ENCODE results near the gene MGAT5B. TPM values are rescaled to one million over a fixed set of nuclear protein-coding genes. Genes with fewer than 3 reads are reported as not detected.

The MGAT5B gene
- total RNA-seq, 1 donor from 2014 or later = 6.3 TPM

- no peak for TF ChIP-seq CTCF (IDR thresholded peaks at IDR 0.05; ENCODE audit: insufficient read depth, low read depth, low read length)
- Mint-ChIP-seq H3K27ac (ENCODE audit: unreplicated experiment) (no peak overlapping the region), H3K36me3 (ENCODE audit: low read depth, unreplicated experiment) (peaks cover 8% of the 10 kb centered on the region), H3K9me3 (ENCODE audit: unreplicated experiment) (peaks cover 3% of the 10 kb centered on the region), H3K27me3 (ENCODE audit: low read depth, unreplicated experiment) (peaks cover 14% of the 10 kb centered on the region), H3K4me3 (ENCODE audit: unreplicated experiment) (no peak overlapping the region), H3K4me1 (ENCODE audit: low read depth, unreplicated experiment) (no peaks in the 10 kb centered on the region)
- Histone ChIP-seq H3K4me3 (ENCODE audit: insufficient read depth, low read depth, low read length) (no peak overlapping the region), H3K4me2 (ENCODE audit: low read length) (no peak overlapping the region), H4K20me1 (ENCODE audit: insufficient read depth, low read length) (peaks cover 5% of the 10 kb centered on the region), H3K27me3 (ENCODE audit: insufficient read depth, low read length) (no peaks in the 10 kb centered on the region), H3K9me3 (ENCODE audit: insufficient read depth, low read depth, low read length) (no peaks in the 10 kb centered on the region), H2AFZ (ENCODE audit: low read depth, low read length) (no peak overlapping the region), H3K79me2 (ENCODE audit: insufficient read depth, low read length) (no peaks in the 10 kb centered on the region), H3K36me3 (ENCODE audit: insufficient read depth, low read length) (no peaks in the 10 kb centered on the region), H3K9ac (ENCODE audit: low read length) (no peak overlapping the region), H3K27ac (ENCODE audit: low read depth, low read length) (no peak overlapping the region), H3K4me1 (ENCODE audit: insufficient read depth, low read length) (no peaks in the 10 kb centered on the region)
- FAIRE-seq (no peak), DNase-seq (ENCODE audit: low read depth) (no peak)
Measured at GRCh38 chr17:76900723-76901122, 32.5 kb downstream of the MGAT5B start.

DNA sequence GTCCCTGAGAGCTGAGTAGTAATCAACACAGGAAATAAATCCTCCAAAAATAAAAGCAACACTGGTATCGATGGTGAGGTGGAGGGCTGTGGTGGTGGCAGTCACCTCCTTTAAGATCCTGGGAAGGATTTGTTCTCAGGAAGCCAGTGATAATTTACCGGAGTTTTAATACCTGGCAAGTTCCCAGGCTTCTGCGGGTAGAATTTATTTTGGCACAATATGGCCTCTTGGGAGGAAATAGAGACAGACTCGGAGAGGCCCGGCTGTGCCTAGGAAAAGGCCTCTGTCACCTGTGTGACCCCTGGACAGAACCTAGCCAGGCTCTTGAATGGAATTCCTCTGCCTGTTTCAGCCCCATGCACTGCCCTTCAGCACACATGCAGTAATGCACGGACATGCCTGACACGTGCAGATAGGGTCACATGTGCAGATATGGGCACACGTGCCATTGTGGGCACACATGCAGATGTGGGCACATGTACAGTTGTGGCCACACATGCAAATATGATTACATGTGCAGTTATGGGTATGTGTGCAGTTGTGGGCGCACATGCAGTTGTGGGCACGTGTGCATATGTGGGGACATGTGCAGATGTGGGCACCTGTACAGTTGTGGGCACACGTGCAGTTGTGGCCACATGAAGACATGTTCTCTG is 33.5 kb downstream of the MGAT5B start:
- Mint-ChIP-seq H3K27ac (ENCODE audit: unreplicated experiment) (no peak overlapping the region), H3K4me1 (ENCODE audit: low read depth, unreplicated experiment) (no peaks in the 10 kb centered on the region), H3K9me3 (ENCODE audit: unreplicated experiment) (peaks cover 5% of the 10 kb centered on the region), H3K27me3 (ENCODE audit: low read depth, unreplicated experiment) (peaks cover 14% of the 10 kb centered on the region), H3K36me3 (ENCODE audit: low read depth, unreplicated experiment) (peaks cover 10% of the 10 kb centered on the region), H3K4me3 (ENCODE audit: unreplicated experiment) (no peak overlapping the region)
- Histone ChIP-seq H3K9me3 (ENCODE audit: insufficient read depth, low read depth, low read length) (no peaks in the 10 kb centered on the region), H3K79me2 (ENCODE audit: insufficient read depth, low read length) (no peaks in the 10 kb centered on the region), H3K4me2 (ENCODE audit: low read length) (no peak overlapping the region), H3K9ac (ENCODE audit: low read length) (no peak overlapping the region), H3K27me3 (ENCODE audit: insufficient read depth, low read length) (no peaks in the 10 kb centered on the region), H3K4me3 (ENCODE audit: insufficient read depth, low read depth, low read length) (no peak overlapping the region), H3K27ac (ENCODE audit: low read depth, low read length) (no peak overlapping the region), H2AFZ (ENCODE audit: low read depth, low read length) (no peak overlapping the region), H3K4me1 (ENCODE audit: insufficient read depth, low read length) (no peaks in the 10 kb centered on the region), H3K36me3 (ENCODE audit: insufficient read depth, low read length) (no peaks in the 10 kb centered on the region), H4K20me1 (ENCODE audit: insufficient read depth, low read length) (peaks cover 5% of the 10 kb centered on the region)
- no peak for FAIRE-seq
- DNase-seq (ENCODE audit: low read depth) = no peak
- no peak for TF ChIP-seq EZH2 (IDR thresholded peaks at IDR 0.05; ENCODE audit: insufficient read depth, low read length)
- TF ChIP-seq CTCF (IDR thresholded peaks at IDR 0.05; ENCODE audit: insufficient read depth, low read depth, low read length) = no peak

DNA sequence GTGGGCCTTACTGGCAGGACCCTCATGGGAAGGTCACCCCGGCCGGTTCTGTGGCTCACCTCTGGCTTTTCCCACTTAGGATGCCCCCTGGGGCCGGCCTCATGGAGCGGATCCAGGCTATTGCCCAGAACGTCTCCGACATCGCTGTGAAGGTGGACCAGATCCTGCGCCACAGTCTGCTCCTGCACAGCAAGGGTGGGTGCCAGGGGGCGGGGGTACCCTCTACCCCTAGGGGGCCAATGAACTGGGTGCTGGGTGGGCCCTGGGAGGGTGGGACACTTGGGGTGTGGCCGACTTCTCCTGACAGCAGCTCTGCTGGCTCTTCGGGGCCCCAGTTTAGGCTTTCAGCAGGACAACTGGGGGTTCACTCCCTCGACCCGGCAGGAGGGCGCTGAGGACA is 34.3 kb downstream of the MGAT5B start:
- Histone ChIP-seq H2AFZ (ENCODE audit: low read depth, low read length) (no peak overlapping the region), H3K4me3 (ENCODE audit: insufficient read depth, low read depth, low read length) (no peak overlapping the region), H3K4me1 (ENCODE audit: insufficient read depth, low read length) (no peaks in the 10 kb centered on the region), H3K27me3 (ENCODE audit: insufficient read depth, low read length) (no peaks in the 10 kb centered on the region), H3K9ac (ENCODE audit: low read length) (no peak overlapping the region), H3K4me2 (ENCODE audit: low read length) (no peak overlapping the region), H3K27ac (ENCODE audit: low read depth, low read length) (no peak overlapping the region), H3K9me3 (ENCODE audit: insufficient read depth, low read depth, low read length) (no peaks in the 10 kb centered on the region), H3K36me3 (ENCODE audit: insufficient read depth, low read length) (no peaks in the 10 kb centered on the region), H4K20me1 (ENCODE audit: insufficient read depth, low read length) (peaks cover 5% of the 10 kb centered on the region), H3K79me2 (ENCODE audit: insufficient read depth, low read length) (no peaks in the 10 kb centered on the region)
- H3K27me3 Mint-ChIP-seq (ENCODE audit: low read depth, unreplicated experiment) = peaks cover 14% of the 10 kb centered on the region
- FAIRE-seq = no peak
- DNase-seq (ENCODE audit: low read depth) = no peak
- H3K4me3 Mint-ChIP-seq (ENCODE audit: unreplicated experiment) = no peak overlapping the region
- H3K9me3 Mint-ChIP-seq (ENCODE audit: unreplicated experiment) = peaks cover 2% of the 10 kb centered on the region
- H3K27ac Mint-ChIP-seq (ENCODE audit: unreplicated experiment) = no peak overlapping the region
- peaks cover 8% of the 10 kb centered on the region for H3K36me3 Mint-ChIP-seq (ENCODE audit: low read depth, unreplicated experiment)
- H3K4me1 Mint-ChIP-seq (ENCODE audit: low read depth, unreplicated experiment) = no peaks in the 10 kb centered on the region
- TF ChIP-seq EZH2 (IDR thresholded peaks at IDR 0.05; ENCODE audit: insufficient read depth, low read length) = no peak

Measured in astrocyte (in vitro differentiated cells and primary cell).